GM19328 (cell line): ENCODE measurements around the gene KRTCAP2.
"Not testable (repeated sequence)": the region's sequence is repeated elsewhere in the genome, so short reads cannot be mapped to it uniquely, and the experiment has no call there.

Source experiments
- ATAC-seq: cut with Tn5 transposase; IDR thresholded peaks from one replicate; pipeline ENCODE4 v1.9.1; 2021; ENCODE audit warnings: mild to moderate bottlenecking, moderate library complexity; ENCODE audit not compliant: unreplicated experiment

KRTCAP2 gene

GRCh38 chr1:155172732-155173477 lies at the start of gene KRTCAP2:
TSS of gene KRTCAP2 (minus strand) at chr1:155173304. CDS start at chr1:155173224, 80 bp downstream.
- peak; percentile 78 for ATAC-seq

DNA sequence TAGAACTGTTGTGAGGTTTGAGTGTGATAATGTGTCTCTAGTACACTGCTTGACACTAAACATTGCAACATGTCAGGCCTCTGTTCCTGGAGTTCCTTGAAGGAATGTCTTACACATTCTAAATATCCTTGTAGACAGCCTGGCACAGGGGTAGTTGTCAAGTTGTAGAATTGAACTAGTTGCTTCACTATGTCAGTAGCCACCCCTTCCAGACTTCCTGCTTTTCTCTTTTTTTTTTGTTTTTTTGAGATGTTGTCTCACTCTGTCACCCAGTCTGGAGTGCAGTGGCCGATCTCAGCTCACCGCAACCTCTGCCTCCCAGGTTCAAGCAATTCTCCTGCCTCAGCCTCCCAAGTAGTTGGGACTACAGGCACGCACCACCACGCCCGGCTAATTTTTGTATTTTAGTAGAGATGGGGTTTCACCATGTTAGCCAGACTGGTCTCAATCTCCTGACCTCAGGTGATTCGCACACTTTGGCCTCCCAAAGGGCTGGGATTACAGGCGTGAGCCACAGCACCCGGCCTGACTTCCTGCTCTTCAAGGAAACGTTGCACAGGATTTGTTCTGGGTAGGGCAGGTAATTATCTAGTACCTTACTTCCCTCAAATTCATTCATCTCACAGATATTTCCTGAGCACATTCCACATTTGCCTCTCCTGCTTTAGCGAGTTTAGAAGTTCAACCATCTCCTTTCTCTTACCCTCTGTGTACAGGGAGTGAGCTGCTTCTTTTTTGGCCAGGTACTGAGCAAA lies 47.3 kb upstream of the KRTCAP2 start:
- ATAC-seq = not testable (repeated sequence)

- ATAC-seq = no peak
These were observed 46.5 kb upstream of the KRTCAP2 start for GRCh38 chr1:155219592-155220031.

GRCh38 chr1:155218854-155219591 lies 45.9 kb upstream of the KRTCAP2 start:
- ATAC-seq = no peak

DNA sequence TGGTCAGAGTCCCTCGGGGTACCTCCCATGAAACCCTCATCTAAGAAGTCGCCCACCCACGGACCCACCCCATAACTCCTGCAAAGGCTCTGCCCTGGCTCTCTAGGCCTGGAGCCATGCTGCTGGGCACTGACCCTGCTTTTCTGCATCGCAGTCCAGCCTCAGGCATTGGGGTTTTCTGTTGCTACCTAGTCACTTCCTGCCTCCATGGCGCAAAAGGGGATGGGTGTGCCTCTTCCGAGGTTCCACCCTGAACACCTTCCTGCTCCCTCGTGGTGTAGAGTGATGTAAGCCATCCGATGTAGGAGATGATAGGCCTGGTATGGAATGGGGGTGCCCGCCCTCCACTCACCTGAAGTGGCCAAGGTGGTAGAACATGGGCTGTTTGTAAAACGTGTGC lies 41.6 kb upstream of the KRTCAP2 start:
- ATAC-seq = not testable (repeated sequence)

- not testable (repeated sequence) for ATAC-seq
These were observed 38.9 kb upstream of the KRTCAP2 start for GRCh38 chr1:155212051-155212440.

- not testable (repeated sequence) for ATAC-seq
These were observed 38.4 kb upstream of the KRTCAP2 start for GRCh38 chr1:155211381-155212050.

- ATAC-seq = no peak
These were observed 37.4 kb upstream of the KRTCAP2 start for GRCh38 chr1:155210314-155211104.

DNA sequence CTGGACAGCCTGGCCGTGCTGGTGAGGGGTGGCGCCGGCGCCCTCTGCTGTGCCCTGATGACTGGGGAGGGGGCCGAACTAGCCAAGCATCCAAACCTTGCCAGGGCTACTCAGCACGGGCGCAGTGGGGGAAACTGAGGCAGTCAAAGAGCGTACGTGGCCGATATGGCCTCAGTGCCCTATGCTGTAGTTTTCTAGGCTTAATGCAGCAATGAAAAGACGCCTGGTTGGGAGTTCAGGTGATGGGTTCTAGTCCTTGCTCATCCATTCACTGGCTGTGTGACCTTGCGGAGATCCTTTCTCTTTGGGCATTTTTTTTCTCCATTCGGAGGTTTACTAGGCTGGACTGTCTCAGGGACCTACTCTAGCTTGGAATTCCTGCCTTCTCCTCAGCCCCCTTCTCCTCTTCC lies 36.2 kb upstream of the KRTCAP2 start:
- ATAC-seq = no peak

- no peak for ATAC-seq
These were observed 35.6 kb upstream of the KRTCAP2 start, which contains the start of gene MTX1 for GRCh38 chr1:155208541-155209311. TSS of gene MTX1 (plus strand) at chr1:155208695. CDS start at chr1:155208805, 110 bp downstream.

- no peak for ATAC-seq
These were observed 34.9 kb upstream of the KRTCAP2 start, which contains the start of gene THBS3 for GRCh38 chr1:155207806-155208540. TSS of gene THBS3 (minus strand) at chr1:155207897. CDS start at chr1:155207876, 21 bp downstream.

DNA sequence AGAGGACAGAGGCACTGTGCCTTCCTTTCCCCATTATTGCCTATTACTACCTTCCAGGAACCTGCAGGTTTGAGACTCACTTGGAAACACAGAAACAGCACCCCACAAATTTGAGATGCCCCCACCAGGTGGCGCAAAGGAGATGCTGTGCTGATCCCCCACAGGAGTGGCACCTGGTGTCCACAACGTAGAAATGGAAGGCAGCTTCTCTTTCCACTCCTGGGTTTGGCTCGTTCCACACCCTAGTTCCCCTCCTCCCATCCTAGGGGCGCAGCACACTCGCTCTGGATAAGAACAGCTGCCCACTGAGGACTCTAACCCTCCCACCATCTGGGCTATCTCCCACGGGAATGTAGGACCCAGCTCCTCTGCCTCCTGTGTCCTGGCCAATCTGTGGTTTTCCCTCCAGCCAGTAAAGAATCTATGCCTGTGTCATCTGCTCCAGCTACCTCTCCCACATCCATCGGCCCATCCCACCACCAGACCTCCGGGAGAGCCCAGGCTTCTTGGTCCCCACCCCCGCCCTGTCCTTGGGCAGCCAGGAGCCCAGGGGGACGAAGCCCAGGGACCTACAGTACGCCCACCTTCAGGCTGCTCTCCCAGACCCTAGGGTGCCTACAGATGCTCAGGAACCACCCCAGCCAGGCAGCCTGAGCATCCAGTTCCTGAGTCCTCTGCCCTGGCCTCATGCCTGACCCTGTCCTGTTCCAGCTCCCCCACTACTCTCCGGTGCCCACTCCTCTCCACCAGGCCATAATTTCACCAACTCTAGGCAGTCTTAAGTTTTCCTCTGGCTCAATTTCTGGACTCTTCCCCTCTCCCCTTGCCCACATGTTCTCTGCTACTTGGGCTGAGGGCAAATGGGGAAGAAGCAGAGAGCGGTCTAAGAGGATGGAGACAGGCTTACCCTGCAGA lies 34.0 kb upstream of the KRTCAP2 start:
- no peak for ATAC-seq

- ATAC-seq = no peak
These were observed 33.0 kb upstream of the KRTCAP2 start for GRCh38 chr1:155205969-155206593.

- no peak for ATAC-seq
These were observed 31.9 kb upstream of the KRTCAP2 start for GRCh38 chr1:155205035-155205434.

- ATAC-seq = no peak
These were observed 29.8 kb upstream of the KRTCAP2 start for GRCh38 chr1:155202731-155203515.

DNA sequence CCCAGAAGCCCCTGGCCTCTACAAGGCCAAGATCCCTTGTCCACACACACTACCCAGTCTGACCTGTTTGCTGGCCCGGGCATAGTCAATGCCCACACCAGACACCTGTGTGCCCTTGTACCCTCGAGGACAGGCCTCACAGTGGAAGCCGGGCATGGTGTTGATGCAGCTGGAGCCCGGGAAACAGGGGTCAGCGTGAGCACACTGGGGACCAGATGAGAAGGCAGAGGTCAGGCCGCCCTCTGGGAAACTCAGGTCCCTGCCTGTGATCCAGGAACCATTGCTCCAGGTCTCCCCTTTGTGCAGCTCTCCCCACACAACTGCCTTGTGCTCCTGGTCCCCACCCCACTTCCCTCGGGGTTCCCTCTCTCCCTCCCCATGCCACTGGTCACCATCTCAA lies 29.1 kb upstream of the KRTCAP2 start:
- no peak for ATAC-seq
